T-helper 2 cell treated with Interferon-gamma antibody and Interleukin-4, amounts not matched to agents 100 ng/mL and 5 ng/mL, for 36 hours (primary cell): ENCODE data around the gene ACTN4. TPM values are rescaled to one million over a fixed set of nuclear protein-coding genes. Genes with fewer than 3 reads are reported as not detected.

Experiments
- intact Hi-C: fragments of 100-400 bp; cut with micrococcal nuclease; formaldehyde crosslinking; loops from one replicate; pipeline ENCODE4 v1.15.1; 2023
- total RNA-seq: library from RNA; stranded (reverse); gene quantifications from 2 replicates; pipeline ENCODE4 v1.2.3, GENCODE V29; 2022

Gene ACTN4
- total RNA-seq, 1 donor from 2014 or later: 425 TPM

DNA sequence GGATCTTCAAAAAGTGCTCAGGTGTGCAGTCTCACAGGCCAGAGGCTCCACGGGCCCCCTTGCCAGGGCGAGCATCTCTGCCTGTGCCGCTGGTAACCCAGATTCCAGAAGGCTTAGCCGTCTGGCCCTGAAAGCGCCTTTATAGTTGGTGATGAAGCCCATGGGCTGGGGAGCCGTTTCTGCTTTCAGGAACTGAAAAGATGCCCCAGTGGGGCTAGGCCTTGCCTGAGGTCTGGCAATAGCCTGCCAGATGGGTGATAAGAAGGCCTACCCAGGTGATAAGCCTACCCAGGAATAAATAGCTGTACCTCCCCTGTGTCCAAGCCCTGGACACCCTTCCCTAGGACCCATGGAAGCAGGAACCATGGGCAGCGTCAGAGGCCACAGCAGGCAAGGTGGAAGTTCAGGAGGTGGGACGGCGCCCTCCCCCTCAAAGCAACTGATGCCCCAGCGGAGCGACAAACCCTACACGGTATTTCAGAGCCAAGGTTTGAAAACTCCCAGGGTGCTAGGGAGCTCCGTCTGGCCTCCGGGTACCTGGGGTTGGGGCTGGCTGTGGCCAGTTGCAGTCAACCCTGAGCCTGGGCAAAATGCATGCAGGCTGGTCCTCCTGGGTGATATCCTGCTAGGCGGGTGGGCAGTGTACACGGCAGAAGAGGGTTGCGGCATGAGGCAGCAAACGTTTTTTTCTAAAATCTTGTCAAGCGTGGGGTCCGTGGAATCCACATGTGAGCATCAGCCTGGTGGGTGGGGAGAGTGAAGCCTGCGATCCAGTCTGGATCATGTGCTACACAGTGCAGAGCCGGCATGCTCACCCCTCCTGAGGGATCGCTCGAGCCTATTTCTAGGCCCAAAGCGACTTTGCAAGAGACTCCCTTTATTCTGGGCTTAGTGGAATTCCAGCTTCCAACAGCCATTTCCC, 45.3 kb downstream of the ACTN4 start:
- intact Hi-C loops: no loop called here

DNA sequence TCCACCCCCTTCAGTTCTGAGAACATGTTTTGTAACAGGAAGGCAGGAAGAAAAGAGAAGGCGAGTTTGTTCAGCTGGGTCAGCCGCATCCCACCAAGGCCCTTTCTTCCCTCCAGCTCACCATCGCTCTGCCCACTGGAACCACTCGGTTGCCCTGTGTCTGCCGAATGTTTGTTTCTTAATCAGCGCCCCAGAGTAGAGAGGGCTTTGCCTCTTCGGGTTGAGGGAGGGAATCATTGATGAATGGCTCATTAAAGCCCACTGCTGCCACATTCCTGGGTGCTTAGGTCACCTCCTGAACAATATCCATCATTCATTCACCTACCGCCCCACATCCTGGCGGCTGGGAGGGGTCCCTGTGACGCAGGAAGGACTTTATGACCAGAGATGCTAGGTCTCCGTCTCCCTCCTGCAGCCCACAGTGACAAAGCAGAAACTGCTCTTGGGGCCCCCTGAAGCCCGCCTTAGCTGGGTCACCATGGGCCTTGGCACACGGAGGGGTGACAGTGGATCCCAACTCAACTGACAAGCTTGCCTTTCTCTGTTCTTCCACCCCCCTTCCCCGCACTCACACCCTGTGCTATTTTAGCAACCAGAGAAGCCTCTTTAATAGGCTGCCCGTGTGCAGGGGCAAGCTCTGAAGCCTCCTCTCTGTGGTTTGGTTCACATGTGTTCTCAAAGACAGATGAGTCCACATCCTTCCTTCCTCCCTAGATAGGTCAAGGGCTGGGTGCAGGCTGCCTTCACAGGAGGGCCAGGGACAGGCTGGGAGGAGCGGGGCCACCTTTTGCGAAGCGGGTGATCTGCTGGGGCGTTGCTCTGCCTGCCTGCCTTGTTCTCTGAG, 46.2 kb downstream of the ACTN4 start:
- intact Hi-C loops: no loop called here

- intact Hi-C loops: no loop called here
Observed at GRCh38 chr19:38695317-38695683, 47.9 kb downstream of the ACTN4 start.

- intact Hi-C loops: no loop called here
Observed at GRCh38 chr19:38695832-38696728, 48.6 kb downstream of the ACTN4 start.

- intact Hi-C loops: no loop called here
Observed at GRCh38 chr19:38696729-38697055, 49.2 kb downstream of the ACTN4 start.

DNA sequence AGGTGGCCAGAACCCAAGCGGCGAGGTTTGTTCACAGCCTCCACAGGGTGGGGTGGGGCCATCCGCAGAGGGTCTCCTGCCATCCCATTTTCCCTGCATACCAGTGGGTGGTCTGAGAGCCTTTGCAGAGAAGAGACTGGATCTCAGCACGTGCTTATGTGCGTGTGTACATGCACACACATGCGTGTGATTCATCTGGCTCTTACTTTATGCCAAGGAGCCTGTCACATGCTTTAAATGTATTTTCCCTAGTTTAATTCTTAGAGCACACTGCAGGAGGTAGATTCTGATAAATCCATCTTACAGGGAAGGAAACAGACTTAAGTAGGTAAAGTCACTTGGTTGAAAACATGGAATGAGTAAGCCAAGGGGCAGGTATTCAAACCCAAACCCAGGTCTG, 49.7 kb downstream of the ACTN4 start:
- intact Hi-C loops: no loop called here

GRCh38 chr19:38697641-38698071, 50.2 kb downstream of the ACTN4 start:
- intact Hi-C loops: no loop called here

DNA sequence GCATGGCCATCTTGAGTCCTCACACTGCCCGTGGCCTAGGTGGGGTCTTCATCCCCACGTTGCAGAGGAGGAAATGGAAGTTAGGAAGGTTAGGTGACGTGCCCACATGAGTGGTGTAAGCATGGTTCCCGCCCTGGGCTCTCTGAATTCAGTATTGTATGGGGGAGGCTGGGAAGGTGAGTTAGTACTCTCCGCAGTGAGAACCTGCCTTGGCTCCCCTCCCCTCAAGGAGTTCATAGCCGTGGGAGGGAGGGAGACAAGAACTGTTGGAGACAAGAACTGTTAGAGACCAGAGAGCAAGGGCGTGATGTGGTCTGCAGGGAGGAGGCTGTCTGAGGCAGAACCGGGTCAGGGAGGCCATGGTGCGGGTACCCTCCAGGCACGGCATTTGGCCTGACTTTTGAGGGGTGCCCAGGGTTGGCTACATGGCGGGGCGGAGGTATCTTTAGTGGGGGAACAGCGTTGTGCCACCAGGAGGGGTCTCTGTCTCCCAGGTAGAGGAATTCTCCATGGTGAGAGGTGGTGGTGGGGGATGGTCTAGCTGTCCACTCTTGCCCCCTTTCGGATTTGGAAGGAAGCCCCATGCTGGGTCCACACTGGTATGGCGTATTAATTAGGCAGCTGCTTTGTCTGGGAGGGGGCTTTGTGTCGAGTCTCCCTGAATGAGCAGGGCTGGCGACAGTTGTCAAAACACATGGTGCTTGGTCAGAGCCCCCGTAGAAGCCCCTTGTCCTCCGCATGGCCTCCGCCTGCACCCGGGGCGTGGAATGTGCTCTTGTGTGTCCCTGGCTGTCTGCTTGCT, 51.0 kb downstream of the ACTN4 start:
- intact Hi-C loops: no loop called here

DNA sequence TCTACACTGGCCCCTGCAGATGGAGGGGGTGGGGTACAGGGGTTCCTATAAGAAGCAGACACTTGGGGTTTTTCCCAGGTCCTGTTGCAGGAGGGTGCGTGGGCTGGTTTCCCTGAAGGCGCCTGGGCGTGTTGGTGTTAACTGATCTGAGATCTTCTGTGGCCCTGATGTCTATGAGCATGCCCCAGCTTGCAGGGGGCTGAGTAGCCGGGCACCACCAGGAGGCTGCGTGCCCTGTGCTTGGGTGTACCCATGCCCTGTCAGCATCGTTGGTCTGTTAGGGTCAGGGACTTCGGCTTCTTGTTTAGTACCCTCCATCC, 51.5 kb downstream of the ACTN4 start:
- intact Hi-C loops: no loop called here

- intact Hi-C loops: no loop called here
Observed at GRCh38 chr19:38699647-38700349, 52.3 kb downstream of the ACTN4 start.

DNA sequence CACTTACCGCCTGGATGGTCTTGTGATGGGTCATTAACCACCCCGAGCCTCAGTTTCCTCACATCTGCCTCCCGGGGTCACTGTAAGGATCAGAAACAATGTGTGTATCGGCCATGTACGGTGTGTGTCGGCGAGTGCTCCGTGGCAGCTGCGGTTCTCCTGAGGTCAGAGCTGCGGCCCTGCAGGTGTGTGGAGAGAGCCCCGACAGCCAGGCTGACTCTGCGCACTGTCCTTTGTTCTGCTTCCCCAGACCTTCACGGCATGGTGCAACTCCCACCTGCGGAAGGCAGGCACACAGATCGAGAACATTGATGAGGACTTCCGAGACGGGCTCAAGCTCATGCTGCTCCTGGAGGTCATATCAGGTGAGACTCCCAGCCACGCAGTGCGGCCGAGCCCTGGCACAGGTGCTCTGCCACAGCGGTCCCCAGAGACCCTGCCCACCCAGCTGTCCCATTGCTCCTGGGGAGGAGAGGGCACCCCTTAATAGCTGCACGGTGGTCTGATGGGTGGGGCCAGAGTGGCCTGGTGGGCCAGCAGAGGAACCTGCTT, 53.0 kb downstream of the ACTN4 start:
- intact Hi-C loops: no loop called here

- intact Hi-C loops: no loop called here
Observed at GRCh38 chr19:38700902-38701454, 53.5 kb downstream of the ACTN4 start.

DNA sequence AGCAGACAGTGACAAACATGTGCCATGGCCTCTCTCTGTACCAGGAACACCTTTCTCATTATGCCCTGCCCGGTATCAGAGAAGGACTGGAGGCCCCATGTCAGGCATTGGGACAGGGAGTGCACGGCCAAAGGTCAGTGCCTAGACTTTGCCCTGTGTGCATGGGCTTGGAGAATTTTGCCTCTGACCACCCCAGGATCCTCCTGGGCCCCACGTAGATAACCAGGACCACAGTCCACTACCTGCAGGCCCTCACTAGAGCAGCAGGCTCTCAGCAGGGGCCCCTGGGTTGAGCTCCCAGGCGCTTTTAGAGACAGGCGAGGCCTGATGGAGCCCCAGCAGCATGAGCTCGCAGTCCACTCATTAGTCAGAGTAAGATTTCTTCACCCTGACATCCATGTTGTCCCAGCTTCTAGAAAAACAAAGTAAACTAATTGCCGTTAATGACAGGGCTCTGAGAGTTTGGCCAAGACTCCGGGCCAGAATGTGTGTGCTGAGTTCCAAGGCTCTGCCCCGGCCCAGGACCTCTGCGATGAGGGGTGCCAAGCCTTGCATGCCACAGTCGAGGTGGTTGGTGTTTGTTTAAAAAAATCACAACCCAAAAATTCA, 54.1 kb downstream of the ACTN4 start:
- intact Hi-C loops: no loop called here

DNA sequence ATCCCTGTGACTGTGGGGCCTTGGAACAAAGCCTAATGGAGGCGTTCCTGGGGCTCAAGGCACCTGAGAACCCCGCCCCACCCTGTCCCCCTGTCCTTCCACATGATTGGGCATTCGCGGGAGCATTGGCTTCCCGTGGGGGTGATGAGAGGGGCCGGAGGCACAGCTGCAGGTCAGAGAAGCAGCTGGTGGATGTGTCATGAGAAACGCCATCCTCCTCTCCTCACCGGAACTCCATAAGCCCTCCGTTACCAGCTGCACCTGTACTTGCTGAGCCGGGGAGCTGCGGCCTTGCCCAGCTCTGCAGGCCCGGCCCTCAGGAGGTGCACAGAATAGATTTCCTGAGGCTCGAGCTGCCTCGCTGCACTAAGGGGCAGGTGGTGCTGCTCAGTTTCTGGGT, 54.8 kb downstream of the ACTN4 start:
- intact Hi-C loops: no loop called here

DNA sequence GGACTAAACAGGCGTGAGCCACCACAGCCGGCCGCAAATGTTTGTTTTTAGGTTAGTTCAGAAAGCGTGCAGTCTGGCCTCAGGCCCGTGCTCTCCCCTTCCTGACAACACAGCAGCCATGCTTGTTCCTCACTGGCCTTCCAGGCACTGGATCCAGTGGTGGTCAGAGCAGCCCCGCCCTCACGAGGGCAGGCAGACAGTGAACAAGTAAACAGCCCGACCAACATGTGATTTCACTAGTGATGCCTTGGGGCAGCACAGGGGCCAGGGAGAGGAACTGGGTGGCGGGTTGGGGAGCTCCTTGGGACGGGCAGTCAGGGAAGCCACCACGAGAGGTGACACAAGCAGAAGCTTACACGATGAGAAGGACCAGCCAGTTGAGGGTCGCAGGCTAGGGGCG, 56.1 kb downstream of the ACTN4 start:
- intact Hi-C loops: no loop called here

- intact Hi-C loops: no loop called here
Observed at GRCh38 chr19:38704488-38705026, 57.1 kb downstream of the ACTN4 start.

DNA sequence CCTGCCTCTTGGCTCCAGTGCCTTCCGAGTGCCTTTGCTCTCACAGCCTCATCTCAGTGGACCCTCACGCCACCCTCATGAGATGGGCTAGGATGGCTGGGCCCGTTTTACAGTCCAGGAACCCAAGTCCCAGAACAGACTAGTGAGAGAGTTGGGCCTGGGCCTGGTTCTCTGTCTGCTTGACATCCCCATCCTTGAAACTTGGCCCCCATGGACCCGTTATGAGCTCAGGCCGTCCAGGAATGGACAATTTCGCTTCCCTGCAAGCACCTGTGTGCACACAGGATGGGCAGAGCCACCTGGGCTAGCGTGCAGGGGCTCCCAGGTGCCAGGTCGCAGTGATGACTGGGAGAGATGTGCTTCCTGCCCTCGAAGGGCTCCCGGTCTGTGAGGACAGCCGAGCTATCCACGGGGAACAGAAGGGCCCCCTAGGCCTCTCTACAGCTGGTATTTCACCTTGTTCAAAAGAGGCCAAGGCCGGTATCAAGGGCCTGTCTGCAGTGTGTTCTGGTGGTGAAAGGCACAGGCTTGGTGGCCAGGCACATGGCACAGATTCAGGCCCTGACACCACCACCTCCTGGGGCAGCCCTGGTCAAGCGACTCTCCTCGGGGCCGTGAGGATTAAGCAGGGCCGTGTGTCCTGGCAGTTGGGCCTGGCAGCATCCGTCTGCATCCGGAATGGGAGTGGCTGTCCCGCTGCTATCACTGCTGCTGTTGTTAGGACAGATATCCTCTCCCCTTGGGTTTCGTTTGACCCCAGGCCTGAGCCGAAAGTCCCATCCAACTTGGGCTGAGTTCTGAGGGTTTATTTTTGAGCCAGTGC, 58.0 kb downstream of the ACTN4 start:
- intact Hi-C loops: no loop called here
